HG02571 (cell line): ENCODE data around the gene SRP68.
"Not testable (repeated sequence)": the region's sequence is repeated elsewhere in the genome, so short reads cannot be mapped to it uniquely, and the experiment has no call there.

ENCODE experiments used
- ATAC-seq: cut with Tn5 transposase; IDR thresholded peaks from one replicate; pipeline ENCODE4 v1.9.1; 2021; ENCODE audit warnings: mild to moderate bottlenecking, moderate library complexity; ENCODE audit not compliant: unreplicated experiment

SRP68 gene

DNA sequence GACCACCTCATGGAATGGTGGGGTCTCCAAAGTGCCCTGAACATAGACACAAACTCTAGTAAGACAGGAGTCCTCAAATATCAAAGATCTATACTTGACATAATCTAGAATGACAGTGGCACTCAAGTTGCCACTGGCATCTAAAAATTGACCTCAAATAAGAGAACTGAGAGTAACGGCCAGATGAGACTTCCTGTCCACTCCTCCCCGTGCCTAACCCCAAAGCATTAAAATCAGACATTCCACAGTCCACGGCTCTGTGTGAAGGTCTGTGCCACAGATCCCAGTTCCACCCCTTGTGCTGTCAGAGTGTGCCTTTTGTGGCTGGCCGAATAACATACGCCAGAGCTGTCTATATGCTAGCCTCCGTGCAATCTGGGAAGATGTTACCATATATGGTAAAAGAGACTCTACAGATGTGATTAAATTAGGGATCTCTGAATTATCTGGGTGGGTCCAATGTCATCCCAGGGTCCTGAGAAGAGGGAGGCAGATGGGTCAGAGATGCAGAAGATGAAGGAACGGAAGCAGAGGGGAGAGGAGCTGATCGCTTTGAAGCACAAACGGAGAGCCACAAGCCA lies 24.2 kb downstream of the SRP68 start:
- ATAC-seq: no peak

GRCh38 chr17:76046064-76046463 lies 26.3 kb downstream of the SRP68 start:
- ATAC-seq: no peak

DNA sequence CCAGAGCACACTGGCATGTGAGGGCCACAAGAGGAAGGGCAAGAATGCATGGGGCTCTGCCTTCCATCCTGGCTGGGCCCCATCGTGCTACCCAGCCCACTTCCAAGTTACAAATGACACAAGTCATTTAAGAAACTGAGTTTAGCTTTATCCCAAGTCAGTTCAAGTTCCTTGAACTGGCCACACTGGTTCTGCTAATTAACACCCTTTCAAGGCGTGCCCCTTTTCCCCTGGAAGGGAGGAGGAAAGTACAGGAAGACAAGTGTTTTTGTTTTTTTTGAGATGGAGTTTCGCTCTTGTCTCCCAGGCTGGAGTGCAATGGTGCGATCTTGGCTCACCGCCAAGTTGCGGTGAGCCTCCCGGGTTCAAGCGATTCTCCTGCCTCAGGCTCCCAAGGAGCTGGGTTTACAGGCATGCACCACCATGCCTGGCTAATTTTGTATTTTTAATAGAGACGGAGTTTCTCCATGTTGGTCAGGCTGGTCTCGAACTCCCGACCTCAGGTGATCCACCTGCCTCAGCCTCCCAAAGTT lies 27.8 kb downstream of the SRP68 start:
- not testable (repeated sequence) for ATAC-seq

- ATAC-seq: not testable (repeated sequence)
These were observed 29.4 kb downstream of the SRP68 start for GRCh38 chr17:76042868-76043267.

DNA sequence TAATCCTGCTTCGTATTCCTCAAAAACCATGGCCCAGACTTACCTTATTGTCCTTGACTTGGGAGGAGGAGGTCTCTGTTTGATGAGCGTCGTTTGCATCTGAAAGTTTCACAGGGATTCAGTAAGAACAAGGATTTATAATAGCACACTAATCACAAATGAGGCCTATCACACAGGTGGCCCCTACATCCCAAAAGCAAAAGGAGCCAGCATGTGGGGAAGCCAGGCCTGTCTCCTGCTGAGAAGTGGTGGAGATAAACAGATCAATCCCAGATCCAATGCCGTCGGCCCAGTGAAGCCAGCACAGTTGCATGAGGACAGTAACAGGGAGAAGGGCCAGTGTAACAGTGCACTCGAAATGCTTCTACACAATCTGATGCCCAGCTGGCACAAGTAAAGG lies 31.9 kb downstream of the SRP68 start:
- ATAC-seq: no peak

DNA sequence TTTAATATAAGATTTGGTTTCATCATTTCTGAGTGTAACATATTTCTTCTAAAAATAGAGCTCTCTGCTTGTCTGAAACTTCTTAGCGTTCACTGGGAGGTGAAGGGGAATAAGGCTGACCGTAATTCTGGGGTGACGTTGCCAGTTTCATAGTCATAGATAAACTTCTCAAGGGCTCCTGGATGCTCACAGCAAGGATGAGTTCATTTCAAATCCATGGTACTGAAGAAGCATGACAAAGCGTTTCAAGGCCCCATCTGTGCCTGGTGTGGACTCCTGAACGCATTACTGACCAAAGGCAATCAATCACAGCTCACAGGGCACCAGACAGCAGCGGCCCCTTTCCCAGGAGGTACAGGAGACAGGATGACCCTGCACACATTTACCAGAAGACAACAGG lies 33.2 kb downstream of the SRP68 start:
- no peak for ATAC-seq

DNA sequence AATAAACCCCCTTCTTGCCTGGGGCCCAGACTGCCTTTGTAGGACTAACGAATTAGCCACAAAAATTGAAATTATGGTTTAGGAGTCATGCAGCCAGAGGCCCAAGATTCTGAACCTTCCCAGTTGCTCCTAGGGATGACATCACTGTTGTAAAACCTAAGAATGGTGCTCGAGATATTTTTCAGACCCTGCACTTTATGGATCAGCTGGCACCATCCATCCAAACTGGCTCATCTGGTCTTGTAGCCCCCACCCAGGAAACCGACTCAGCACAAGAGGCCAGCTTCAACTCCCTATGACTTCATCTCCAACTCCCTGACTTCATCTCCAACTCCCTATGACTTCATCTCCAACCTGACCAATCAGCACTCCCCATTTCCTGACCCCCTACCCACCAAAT lies 34.3 kb downstream of the SRP68 start:
- ATAC-seq: no peak

DNA sequence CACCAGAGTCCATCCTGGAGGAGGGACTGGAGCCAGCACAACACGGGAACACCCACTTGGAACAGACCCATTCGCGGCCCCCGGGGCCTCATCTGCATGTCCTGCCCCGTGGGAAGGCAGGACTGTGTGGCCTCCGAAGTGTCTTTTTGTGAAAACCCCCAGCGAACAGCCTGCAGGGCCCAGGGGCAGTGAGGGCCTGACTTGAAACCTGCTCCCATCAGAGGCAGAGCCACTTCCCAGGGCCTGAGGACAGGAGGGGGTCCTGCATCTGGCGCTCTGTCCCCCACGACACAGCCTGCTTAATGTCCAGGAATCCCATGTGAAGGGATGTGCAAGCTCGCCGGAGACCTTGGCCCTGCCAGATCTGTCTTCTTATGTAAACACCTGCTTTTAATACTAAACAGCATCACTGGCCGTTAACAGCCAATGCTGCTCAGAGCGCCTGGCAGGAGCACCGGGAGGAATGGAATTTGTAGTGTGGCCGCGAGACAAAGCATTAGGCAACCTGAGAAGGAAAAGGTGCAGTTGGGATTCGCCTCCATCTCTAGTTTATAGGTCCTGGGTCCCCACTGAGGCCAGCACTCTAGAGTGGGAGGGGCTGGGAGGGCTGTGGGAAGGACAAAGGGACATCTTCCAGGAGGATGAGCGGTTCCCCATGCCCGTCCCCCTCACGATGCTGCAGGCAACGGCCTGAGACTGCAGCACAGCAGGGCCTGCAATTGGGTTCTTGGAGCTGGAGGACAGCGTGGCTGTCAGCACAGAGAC lies 35.6 kb downstream of the SRP68 start:
- no peak for ATAC-seq

DNA sequence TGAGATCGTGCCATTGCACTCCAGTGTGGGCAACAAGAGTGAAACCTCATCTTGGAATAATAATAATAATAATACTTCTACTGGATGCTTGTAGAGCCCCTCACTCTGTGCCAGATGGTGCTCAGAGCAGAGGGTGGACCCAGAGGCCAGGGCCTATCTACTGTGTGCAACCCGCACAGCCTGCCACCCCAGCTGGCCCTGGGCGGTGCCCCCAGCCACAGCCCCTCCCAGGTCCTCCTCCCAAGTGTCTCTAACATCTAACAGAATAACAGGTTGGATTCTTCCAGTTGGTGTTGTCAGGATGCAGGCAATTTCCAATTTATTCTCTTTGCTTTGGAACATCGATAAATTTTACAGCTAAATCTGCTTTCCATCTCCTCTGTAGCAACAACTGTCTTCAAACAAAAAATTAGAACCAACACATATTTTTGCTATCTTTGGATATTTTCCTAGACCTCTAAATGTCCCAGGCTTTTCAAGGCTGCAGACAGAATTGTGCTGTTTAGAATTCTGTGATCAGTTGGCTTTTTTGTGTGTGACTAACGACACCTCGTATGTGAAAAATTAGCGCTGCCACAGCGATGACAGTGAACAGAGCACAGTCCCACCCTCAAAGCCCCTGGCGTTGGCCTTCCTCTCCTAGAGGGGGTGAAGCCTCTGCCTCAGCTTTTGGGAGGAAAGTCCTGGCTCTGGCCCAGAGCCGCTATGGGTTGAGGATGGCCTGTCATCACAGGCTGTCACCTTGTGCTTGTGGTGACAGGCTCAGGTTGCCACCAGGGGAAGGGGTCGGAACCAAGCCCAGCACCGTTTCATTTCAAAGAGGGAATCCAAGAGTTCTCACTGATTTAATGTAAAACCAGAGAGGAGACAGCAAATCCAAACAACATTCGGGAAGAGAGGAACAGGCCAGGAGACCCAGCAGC lies 37.6 kb downstream of the SRP68 start:
- ATAC-seq: no peak

GRCh38 chr17:76033139-76033538 lies 39.2 kb downstream of the SRP68 start:
- ATAC-seq: no peak

DNA sequence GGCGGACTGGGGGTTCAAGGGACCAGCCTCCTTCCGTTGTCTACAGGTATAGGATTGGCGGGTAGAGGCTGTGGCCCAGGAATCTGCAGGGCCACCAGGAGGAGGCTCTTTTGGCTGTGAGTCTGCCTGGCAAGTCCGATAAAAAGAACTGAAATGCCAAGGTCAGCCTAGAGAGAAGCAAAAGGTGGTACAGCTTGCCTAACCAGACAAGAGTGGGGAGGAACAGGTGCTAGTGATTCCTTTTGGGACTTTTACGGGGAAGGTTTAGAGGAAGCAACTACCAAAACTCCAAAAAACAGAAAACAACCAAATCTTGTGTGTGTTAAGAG lies 39.6 kb downstream of the SRP68 start:
- no peak for ATAC-seq

DNA sequence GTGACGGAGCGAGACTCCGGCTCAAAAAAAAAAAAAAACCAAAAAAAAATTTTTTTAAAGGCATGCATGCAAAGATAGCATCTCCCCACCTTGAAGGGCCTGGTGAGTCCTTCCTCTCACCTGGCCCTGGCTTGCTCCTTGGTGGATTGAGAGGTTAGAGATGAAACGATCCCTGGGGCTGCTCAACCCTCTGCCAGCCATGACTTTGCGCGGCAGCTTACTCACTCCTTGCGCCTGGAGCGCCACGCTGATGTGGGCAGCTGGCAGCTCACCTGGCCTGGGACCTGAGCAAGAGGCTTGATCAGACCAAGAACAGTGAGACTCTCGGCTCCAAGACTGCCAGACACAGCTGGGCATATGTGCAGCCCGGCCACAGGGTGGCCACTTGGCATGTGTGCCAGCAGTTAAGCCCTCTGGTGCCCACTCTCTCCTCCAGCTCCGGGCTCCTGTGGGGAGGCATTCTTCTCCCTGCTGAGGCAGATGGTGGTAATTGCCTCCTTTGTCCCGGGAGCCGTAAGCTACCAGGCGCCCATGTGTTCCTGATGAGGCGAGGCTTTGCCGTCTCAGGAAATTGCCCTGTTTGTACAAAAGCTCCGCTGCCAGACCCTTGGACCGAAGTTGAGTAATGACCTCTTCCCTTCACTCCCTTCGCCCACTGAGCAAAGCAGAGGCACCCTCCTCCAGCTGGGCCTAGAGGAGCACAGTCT lies 40.1 kb downstream of the SRP68 start:
- no peak for ATAC-seq

DNA sequence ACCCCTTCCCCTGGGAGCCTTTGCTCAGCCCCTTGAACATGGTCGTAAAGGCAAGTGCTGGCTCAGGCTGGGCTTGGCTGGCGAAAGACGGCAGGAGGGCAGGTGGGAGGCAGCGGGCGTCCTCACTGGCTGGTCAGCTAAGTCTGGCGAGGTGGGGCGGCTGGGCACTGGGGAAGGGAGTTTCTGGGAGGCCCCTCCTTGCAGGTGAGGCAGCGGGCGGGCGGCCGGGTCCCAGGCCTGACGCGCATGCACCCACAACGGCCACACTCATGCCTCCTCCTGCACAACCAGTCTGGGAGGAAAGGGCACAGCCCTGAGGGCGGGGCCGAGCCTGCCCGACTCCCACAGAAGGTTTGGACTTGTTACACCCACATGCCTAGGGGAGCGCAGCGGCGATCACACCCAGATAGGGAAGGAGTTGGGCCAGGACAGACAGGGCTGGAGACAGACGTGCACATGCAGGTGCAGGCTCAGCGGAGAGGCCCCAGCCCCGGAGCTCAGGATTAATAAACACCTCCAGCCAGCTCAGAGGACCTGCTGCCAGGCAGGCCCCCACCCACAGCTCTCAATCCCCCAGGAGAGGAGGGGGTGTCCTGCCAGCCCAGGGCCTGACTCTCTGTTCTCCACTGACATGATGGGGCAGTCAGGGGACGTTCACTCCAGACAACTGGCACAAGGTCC lies 45.0 kb downstream of the SRP68 start, which contains the start of gene EVPL:
TSS of gene EVPL (minus strand) at position 148 of the 681 bp plus-strand sequence. CDS start at position 40, 108 bp downstream.
- no peak for ATAC-seq

DNA sequence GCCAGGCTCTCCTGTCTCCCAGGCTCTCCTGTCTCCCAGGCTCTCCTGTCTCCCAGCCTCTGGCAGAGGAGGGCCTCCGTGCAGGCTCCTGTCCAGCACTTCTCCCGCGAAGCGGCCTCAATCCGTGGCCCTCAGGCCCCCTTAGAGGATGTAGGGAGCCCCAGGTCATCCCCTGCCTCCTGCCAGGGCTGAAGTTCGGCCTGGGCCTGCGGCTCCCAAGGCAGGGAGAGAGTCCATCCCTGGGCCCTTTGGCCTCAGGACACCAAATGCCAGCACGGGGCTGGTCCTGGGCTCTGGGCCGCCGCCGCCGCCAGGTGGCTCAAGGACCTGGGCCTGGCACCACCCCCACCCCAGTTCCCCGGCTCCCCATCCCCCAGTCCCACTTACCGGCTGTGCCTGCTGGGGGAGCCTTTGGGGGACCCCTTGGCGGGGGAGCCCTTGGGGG lies 45.6 kb downstream of the SRP68 start:
- ATAC-seq: no peak

- ATAC-seq: no peak
These were observed 47.0 kb downstream of the SRP68 start for GRCh38 chr17:76025294-76025693.

- ATAC-seq: no peak
These were observed 48.0 kb downstream of the SRP68 start for GRCh38 chr17:76024353-76024752.

GRCh38 chr17:76023900-76024237 lies 48.4 kb downstream of the SRP68 start:
- no peak for ATAC-seq

DNA sequence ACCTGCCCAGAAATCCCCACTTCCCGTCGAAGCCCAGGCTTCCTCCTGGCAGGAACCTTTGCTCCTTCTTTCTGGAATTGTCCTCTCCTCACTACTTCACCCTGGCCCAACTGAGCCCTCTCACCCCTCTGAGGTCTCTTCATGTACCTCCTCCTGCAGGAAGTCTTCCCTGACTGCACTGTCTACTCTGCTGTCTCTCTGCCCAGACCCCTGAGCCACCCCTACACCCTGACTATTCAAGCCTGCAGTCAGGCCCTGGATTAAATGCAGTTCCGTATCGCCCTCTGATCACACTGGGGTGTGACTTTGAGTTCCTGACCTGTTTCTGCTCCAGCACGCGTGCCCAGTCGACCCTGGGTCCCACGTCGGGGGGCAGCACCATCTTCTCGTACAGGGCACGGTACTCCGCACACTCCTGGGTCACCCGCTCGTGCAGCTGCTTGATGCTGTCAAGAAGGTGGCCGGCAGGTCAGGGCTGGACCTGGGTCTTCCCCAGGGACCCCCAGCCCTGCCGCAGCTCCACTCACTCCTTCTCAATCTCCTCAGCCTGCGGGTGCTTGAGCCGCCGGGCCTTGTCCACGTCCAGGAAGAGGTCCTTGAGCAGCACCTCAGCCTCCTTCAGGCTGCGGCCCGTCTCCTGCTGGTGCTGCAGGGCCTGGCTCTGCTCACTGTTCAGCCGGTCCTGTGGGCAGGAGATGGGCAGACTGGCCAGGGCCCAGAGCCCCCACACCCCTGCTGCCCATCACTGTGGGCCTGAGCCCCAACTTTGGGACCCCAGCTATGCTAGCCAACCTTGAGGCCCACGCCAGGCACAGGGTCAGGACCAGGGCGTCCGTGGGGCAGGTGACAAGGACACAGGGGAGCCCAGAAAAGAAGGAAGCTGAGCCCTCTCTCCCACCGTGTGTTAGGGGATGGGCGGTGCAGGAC lies 49.1 kb downstream of the SRP68 start:
- ATAC-seq: no peak

GRCh38 chr17:76022285-76022684 lies 50.0 kb downstream of the SRP68 start:
- ATAC-seq: no peak
